Endothelial cell of umbilical vein (primary cell): ENCODE measurements around the gene LZIC. TPM values are rescaled to one million over a fixed set of nuclear protein-coding genes. Genes with fewer than 3 reads are reported as not detected.

Source experiments
- BruUV-seq: library from RNA; stranded (reverse); fragments of 400-500 nt; replicated peaks from 2 replicates; lab custom pipeline; 2021; lab: Mats Ljungman, UMichigan
- CTCF ChIA-PET: fragments of 300-600, 350-600 bp; sonication (Branson Sonifier 250); formaldehyde crosslinking; loops from one replicate; lab custom pipeline; 2021; ENCODE audit warnings: antibody characterized with exemption, inconsistent platforms; lab: Charles Lee
- POLR2A ChIA-PET: fragments of 300-600, 350-600 bp; sonication (Branson Sonifier 250); formaldehyde crosslinking; loops from one replicate; lab custom pipeline; 2021; ENCODE audit warnings: antibody characterized with exemption, inconsistent platforms; lab: Charles Lee
- DNase-seq: peaks from one replicate; pipeline ENCODE4 v3.0.0-alpha.2; 2011; ENCODE audit warnings: low read depth, low spot score
- FAIRE-seq: peaks from 2 replicates; lab custom pipeline; 2011; peaks lifted over from hg19 to GRCh38; lab: Jason Lieb, UNC
- H2AFZ ChIP-seq: 2 replicates; pipeline ENCODE4 v1.6.0; 2012; ENCODE audit warnings: low read depth, low read length, control low read depth, inconsistent platforms
- H3K27ac ChIP-seq: 2 replicates; pipeline ENCODE4 v1.5.1; 2011; ENCODE audit warnings: low read depth, mild to moderate bottlenecking, control low read depth, low read length, moderate library complexity; ENCODE audit not compliant: insufficient read depth
- H3K27me3 ChIP-seq, 2 experiments: 2 replicates each; pipeline versions ENCODE4 v1.6.0 to v1.6.1; 2011; ENCODE audit warnings: low read length in 2 of 2, mixed read lengths in 1 of 2; ENCODE audit not compliant: control insufficient read depth in 2 of 2, insufficient read depth in 2 of 2
- H3K36me3 ChIP-seq, 2 experiments: 2 replicates in 1 of 2; 3 replicates in 1 of 2; pipeline ENCODE4 v1.5.1; 2011; ENCODE audit warnings: low read length in 2 of 2, mild to moderate bottlenecking in 1 of 2, moderate library complexity in 1 of 2; ENCODE audit not compliant: control insufficient read depth in 2 of 2, insufficient read depth in 2 of 2; ENCODE audit errors: extremely low read depth in 1 of 2
- H3K4me1 ChIP-seq: 3 replicates; pipeline ENCODE4 v1.5.1; 2011; ENCODE audit warnings: mild to moderate bottlenecking, low read length; ENCODE audit not compliant: control insufficient read depth, insufficient read depth; ENCODE audit errors: extremely low read depth
- H3K4me2 ChIP-seq: 2 replicates; pipeline ENCODE4 v1.6.1; 2011; ENCODE audit warnings: low read length, control low read depth, mixed read lengths; ENCODE audit not compliant: insufficient read depth
- H3K4me3 ChIP-seq, 3 experiments: fragments of 200-600 bp in 1 of 3; sonication (generic), shearing (Covaris generic) in 1 of 3; replicated peaks in 1 of 3; 2 replicates each; pipeline ENCODE4 v1.5.1; 2011 to 2016; ENCODE audit warnings: control low read depth in 3 of 3, low read length in 3 of 3, mild to moderate bottlenecking in 2 of 3, inconsistent platforms in 1 of 3, low read depth in 1 of 3, moderate library complexity in 1 of 3; ENCODE audit not compliant: insufficient read depth in 1 of 3
- H3K79me2 ChIP-seq: 2 replicates; pipeline ENCODE4 v1.6.0; 2012; ENCODE audit warnings: low read length, inconsistent platforms; ENCODE audit not compliant: control insufficient read depth, insufficient read depth
- H3K9ac ChIP-seq: replicated peaks from 2 replicates; pipeline ENCODE3; 2011; ENCODE audit warnings: low read length, control low read depth; ENCODE audit not compliant: insufficient read depth; ENCODE audit errors: extremely low read depth
- H3K9me1 ChIP-seq: replicated peaks from 3 replicates; pipeline ENCODE4 v1.6.0; 2011; ENCODE audit warnings: mild to moderate bottlenecking, low read length; ENCODE audit not compliant: control insufficient read depth, insufficient read depth; ENCODE audit errors: extremely low read depth
- H3K9me3 ChIP-seq: replicated peaks from 2 replicates; pipeline ENCODE4 v1.5.1; 2012; ENCODE audit warnings: low read length, inconsistent platforms; ENCODE audit not compliant: control insufficient read depth, insufficient read depth
- H4K20me1 ChIP-seq: replicated peaks from 2 replicates; pipeline ENCODE3; 2011; ENCODE audit warnings: mild to moderate bottlenecking, low read length; ENCODE audit not compliant: control insufficient read depth, insufficient read depth; ENCODE audit errors: extremely low read depth
- EZH2 ChIP-seq: IDR thresholded peaks from 2 replicates; pipeline ENCODE4 v1.6.1; 2012; ENCODE audit warnings: borderline replicate concordance, low read depth, mild to moderate bottlenecking, moderate library complexity, low read length, inconsistent platforms; ENCODE audit not compliant: severe bottlenecking
- FOS ChIP-seq: IDR thresholded peaks from 2 replicates; pipeline ENCODE4 v1.6.1; 2011; ENCODE audit warnings: mild to moderate bottlenecking, low read length, moderate library complexity, borderline replicate concordance; ENCODE audit not compliant: insufficient read depth
- GATA2 ChIP-seq: IDR thresholded peaks from 2 replicates; pipeline ENCODE4 v1.7.0; 2011; ENCODE audit warnings: low read depth, mild to moderate bottlenecking, moderate library complexity, mixed read lengths, low read length; ENCODE audit not compliant: insufficient read length, insufficient read depth
- JUN ChIP-seq: IDR thresholded peaks from 2 replicates; pipeline ENCODE4 v1.6.1; 2011; ENCODE audit warnings: borderline replicate concordance, low read depth; ENCODE audit not compliant: insufficient read length, insufficient read depth
- MYC ChIP-seq: IDR thresholded peaks from one replicate; pipeline ENCODE4 v1.6.1; 2011; ENCODE audit warnings: mild to moderate bottlenecking, low read depth, low read length
- POLR2A ChIP-seq: IDR thresholded peaks from 2 replicates; pipeline ENCODE4 v1.6.1; 2012; ENCODE audit warnings: low read depth, mild to moderate bottlenecking, control low read depth, low read length
- POLR2AphosphoS5 ChIP-seq: IDR thresholded peaks from 2 replicates; pipeline ENCODE4 v1.6.1; 2012; ENCODE audit warnings: low read depth, mild to moderate bottlenecking, control low read depth, low read length, moderate library complexity; ENCODE audit not compliant: insufficient read depth
- dilution Hi-C: fragments of 300-500 bp; cut with MboI; formaldehyde crosslinking; loops from one replicate; pipeline ENCODE4 v1.15.0; 2019; ENCODE audit warnings: low sequenced_read_pairs; ENCODE audit not compliant: extremely low pct_ligation_motif_present
- intact Hi-C: fragments of 100-400 bp; cut with micrococcal nuclease; formaldehyde crosslinking; loops from one replicate; pipeline ENCODE4 v1.10.0; 2022
- polyA plus RNA-seq, 4 experiments: library from polyadenylated mRNA; depleted of rRNA in 3 of 4; stranded (reverse) in 3 of 4; unstranded in 1 of 4; fragments of >200 nt; gene quantifications; 2 replicates each; pipeline versions ENCODE4 v1.2.1 to v1.2.3, GENCODE V29; 2011 to 2012; ENCODE audit warnings: missing spikeins in 1 of 4
- total RNA-seq: library from RNA; stranded (reverse); gene quantifications from 2 replicates; pipeline ENCODE4 v1.2.3, GENCODE V29; 2021
- TF ChIP-seq, protein P1 (sequence below): IDR thresholded peaks from 2 replicates; pipeline ENCODE4 v1.6.1; 2011; ENCODE audit not compliant: insufficient read depth, insufficient read length
- TF ChIP-seq, protein P2 (sequence below), 2 donors: IDR thresholded peaks; 1 replicate in 1 of 2; 2 replicates in 1 of 2; pipeline ENCODE4 v1.5.1; 2011; ENCODE audit warnings: low read length in 2 of 2, mild to moderate bottlenecking in 2 of 2, moderate library complexity in 2 of 2, control low read depth in 1 of 2, inconsistent platforms in 1 of 2, low read depth in 1 of 2; ENCODE audit not compliant: insufficient read depth in 1 of 2; ENCODE audit errors: extremely low read depth in 1 of 2

LZIC gene
- total and polyA plus RNA-seq, 2 donors (not counting 3 experiments of a cell fraction or from before 2014, with no cell fraction given): 3.7 to 23.4 TPM

GRCh38 chr1:9882945-9883303, 60.3 kb downstream of the LZIC start:
- Histone ChIP-seq H4K20me1 (no peaks in the 10 kb centered on the region), H3K27ac (no peak overlapping the region), H3K4me1 (no peaks in the 10 kb centered on the region), H3K9ac (no peak overlapping the region), H3K4me3 (no peak overlapping the region), H2AFZ (no peak overlapping the region), H3K9me1 (no peaks in the 10 kb centered on the region), H3K36me3 (peaks cover 0 to 2% of the 10 kb centered on the region in 2 experiments), H3K9me3 (no peaks in the 10 kb centered on the region), H3K4me2 (no peak overlapping the region), H3K27me3 (no peaks in the 10 kb centered on the region), H3K79me2 (no peaks in the 10 kb centered on the region)
- no TSS peak for BruUV-seq
- DNase-seq (no peak), FAIRE-seq (no peak)
- intact Hi-C loops: no loop called here
- dilution Hi-C loops: no loop called here
- no peak for TF ChIP-seq FOS
- TF ChIP-seq, protein P1, sequence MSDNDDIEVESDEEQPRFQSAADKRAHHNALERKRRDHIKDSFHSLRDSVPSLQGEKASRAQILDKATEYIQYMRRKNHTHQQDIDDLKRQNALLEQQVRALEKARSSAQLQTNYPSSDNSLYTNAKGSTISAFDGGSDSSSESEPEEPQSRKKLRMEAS: no peak
- ChIA-PET CTCF (interaction anchor here (1.8 kb wide), 1 partner anchor 10 kb away, joined by 4 read pairs; no protein-coding TSS in a partner anchor), POLR2A (no interaction called here)

- no TSS peak for BruUV-seq
- H4K20me1 ChIP-seq: no peaks in the 10 kb centered on the region
- FAIRE-seq (no peak), DNase-seq (no peak)
- H3K9me3 ChIP-seq: no peaks in the 10 kb centered on the region
- H3K9ac ChIP-seq: no peak overlapping the region
- intact Hi-C loops (no loop called here), dilution Hi-C loops (no loop called here)
- H3K79me2 ChIP-seq: no peaks in the 10 kb centered on the region
- H3K4me3 ChIP-seq: no peak overlapping the region
- no peaks in the 10 kb centered on the region for H3K9me1 ChIP-seq
- H3K4me1 ChIP-seq: no peaks in the 10 kb centered on the region
- H3K36me3 ChIP-seq: peaks cover 0 to 2% of the 10 kb centered on the region in 2 experiments
- H3K4me2 ChIP-seq: no peak overlapping the region
- H2AFZ ChIP-seq: no peak overlapping the region
- no peaks in the 10 kb centered on the region for H3K27me3 ChIP-seq
- POLR2A ChIA-PET: no interaction called here
- no peak overlapping the region for H3K27ac ChIP-seq
- TF ChIP-seq POLR2AphosphoS5: no peak
- TF ChIP-seq, protein P2, sequence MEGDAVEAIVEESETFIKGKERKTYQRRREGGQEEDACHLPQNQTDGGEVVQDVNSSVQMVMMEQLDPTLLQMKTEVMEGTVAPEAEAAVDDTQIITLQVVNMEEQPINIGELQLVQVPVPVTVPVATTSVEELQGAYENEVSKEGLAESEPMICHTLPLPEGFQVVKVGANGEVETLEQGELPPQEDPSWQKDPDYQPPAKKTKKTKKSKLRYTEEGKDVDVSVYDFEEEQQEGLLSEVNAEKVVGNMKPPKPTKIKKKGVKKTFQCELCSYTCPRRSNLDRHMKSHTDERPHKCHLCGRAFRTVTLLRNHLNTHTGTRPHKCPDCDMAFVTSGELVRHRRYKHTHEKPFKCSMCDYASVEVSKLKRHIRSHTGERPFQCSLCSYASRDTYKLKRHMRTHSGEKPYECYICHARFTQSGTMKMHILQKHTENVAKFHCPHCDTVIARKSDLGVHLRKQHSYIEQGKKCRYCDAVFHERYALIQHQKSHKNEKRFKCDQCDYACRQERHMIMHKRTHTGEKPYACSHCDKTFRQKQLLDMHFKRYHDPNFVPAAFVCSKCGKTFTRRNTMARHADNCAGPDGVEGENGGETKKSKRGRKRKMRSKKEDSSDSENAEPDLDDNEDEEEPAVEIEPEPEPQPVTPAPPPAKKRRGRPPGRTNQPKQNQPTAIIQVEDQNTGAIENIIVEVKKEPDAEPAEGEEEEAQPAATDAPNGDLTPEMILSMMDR (IDR thresholded peaks at IDR 0.05; ENCODE audit: extremely low read depth in 1 of 2, insufficient read depth in 1 of 2, low read depth in 1 of 2, low read length in 2 of 2): no peak
- TF ChIP-seq, protein P1: no peak
- TF ChIP-seq JUN: no peak
- no peak for TF ChIP-seq MYC
- TF ChIP-seq POLR2A: no peak
- no peak for TF ChIP-seq GATA2
- TF ChIP-seq EZH2: no peak
- no peak for TF ChIP-seq FOS
- CTCF ChIA-PET: interaction anchor here (1.8 kb wide), 1 partner anchor 9 kb away, joined by 4 read pairs; no protein-coding TSS in a partner anchor
Observed at GRCh38 chr1:9882296-9882944, 60.8 kb downstream of the LZIC start.
